ENCODE measurements around the gene PRKRIP1.
"Not testable (repeated sequence)": the region's sequence is repeated elsewhere in the genome, so short reads cannot be mapped to it uniquely, and the experiment has no call there.

Gene PRKRIP1

DNA sequence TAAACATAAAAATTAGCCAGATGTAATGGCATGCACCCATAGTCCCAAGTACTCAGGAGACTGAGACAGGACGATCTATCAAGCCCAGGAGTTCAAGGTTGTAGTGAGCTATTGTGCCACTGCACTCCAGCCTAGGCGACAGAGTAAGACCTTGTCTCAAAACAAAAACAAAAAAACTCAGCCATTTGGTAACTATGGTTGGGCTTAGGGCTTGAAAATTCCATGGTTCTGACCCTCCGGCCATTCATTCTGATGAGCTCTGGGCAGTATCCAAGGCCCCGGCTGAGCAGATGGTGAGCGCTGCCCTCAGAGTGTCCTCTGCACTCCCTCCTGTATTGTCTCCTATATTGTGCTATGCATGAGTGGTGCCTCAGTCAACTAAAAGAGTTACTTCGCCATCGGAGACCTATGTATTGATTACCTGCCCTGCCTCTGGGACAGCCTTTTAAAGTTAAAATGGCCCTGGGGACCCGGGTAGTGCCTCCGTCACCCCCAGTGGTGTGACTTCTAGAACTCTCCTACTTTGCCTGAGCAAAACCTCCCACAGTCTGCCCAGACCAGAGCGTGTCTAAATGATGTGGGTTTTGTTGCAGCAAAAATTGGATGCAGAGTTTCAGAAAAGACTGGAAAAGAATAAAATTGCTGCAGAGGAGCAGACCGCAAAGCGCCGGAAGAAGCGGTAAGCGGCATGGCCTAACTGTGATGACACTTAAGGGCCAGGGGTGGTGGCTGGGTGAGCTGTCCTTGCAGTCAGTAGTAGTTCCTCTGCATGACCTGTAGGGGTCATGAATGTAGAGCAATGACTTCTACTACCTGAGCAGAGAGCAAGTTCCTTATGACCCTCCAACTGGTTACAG lies 8.1 kb downstream of the PRKRIP1 start:
- peak; percentile 52 for DNase-seq (ENCODE audit: low read depth)

- not testable (repeated sequence) for DNase-seq (ENCODE audit: low read depth)
Measured at GRCh38 chr7:102404862-102405188, 8.7 kb downstream of the PRKRIP1 start.

- DNase-seq (ENCODE audit: low read depth): no peak
Measured at GRCh38 chr7:102407910-102408309, 11.7 kb downstream of the PRKRIP1 start.

DNA sequence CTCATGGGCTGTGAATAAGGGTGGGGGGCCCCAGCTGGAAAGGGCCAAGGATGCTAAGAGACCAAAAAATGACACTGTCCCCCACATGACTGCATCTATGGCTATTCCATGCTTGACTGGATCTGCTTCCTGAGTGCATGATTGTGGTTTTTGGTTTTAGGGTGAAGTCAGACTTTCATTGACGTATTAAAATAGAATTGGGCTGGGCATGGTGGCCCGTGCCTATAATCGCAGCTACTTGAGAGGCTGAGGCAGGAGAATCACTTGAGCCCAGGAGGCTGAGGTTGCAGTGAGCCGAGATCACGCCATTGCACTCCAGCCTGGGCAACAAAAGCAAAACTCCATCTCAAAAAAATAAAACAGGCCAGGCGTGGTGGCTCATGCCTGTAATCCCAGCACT lies 12.4 kb downstream of the PRKRIP1 start:
- not testable (repeated sequence) for DNase-seq (ENCODE audit: low read depth)

- DNase-seq (ENCODE audit: low read depth): no peak
Measured at GRCh38 chr7:102409340-102409739, 13.2 kb downstream of the PRKRIP1 start.

GRCh38 chr7:102410123-102410522 lies 14.0 kb downstream of the PRKRIP1 start:
- DNase-seq (ENCODE audit: low read depth): no peak

DNA sequence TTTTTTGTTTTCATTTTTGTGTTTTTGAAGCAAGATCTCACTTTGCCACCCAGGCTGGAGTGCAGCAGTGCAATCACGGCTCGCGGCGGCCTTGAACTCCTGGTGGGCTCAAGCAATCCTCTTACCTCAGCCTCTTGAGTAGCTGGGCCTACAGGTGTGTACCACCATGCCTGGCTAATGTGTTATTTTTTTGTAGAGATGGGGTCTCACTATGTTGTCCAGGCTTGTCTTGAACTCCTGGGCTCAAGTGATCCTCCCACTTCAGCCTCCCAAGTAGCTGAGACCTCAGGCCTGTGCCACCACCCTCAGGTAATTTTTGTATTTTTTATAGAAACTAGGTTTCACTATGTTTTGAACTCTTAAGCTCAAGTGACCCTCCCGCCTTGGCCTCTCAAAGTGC lies 14.8 kb downstream of the PRKRIP1 start:
- DNase-seq (ENCODE audit: low read depth): no peak

DNA sequence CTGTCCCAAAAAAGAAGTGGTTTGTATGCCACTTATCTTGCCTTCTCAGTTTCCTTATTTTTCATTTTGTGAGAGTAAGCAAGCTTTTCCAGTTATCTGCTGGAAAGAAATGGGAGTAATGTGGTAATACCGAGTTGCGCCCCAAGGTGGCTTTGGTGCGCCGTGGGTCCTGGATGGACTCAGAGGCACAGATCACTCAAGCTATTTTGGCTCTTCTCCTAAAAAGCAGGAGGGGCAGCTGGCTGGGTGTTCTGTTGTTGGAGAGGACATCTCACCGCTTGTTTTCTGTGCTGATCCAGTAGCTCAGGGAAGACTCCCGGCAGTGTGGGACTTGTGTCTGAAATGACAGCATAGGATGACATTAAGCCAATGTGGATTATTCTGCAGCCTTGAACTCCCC lies 16.4 kb downstream of the PRKRIP1 start:
- DNase-seq (ENCODE audit: low read depth): peak; percentile 24

GRCh38 chr7:102413091-102413490 lies 16.9 kb downstream of the PRKRIP1 start:
- DNase-seq (ENCODE audit: low read depth): no peak

DNA sequence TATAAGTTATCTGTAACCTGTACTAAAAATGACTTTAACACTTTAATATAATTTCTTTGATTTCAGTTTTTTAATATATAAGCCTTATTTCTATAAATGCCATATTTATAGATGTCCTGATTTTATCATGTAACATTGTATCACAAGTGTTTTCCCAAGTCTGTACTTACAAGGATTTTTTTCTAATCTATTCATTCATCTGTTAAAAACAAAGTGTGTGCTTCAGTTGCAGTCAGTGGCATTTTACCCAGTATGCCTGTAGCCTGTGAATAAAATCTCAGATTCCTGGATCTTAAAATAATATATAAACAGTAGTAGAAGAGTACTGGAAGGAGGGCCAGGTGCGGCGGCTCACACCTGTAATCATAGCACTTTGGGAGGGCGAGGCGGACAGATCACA lies 17.4 kb downstream of the PRKRIP1 start:
- no peak for DNase-seq (ENCODE audit: low read depth)

- DNase-seq (ENCODE audit: low read depth): no peak
Measured at GRCh38 chr7:102415685-102416225, 19.6 kb downstream of the PRKRIP1 start.

DNA sequence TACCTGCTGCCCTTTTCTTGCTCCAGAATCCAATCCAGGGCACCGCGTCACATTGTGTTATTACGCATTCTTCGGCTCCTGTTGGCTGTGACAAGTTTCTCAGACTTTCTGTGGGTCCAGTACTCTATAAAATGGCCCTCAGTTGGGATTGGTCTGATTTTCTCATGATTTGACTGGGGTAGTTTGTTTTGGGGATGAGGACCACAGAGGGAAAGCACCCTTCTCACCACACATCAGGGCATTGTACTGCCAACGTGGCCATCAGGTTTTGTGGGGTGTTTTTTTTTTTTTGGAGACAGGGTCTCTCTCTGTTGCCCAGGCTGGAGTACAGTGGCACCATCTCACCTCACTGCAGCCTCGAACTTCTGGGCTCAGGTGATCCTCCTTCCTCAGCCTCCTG lies 20.2 kb downstream of the PRKRIP1 start:
- no peak for DNase-seq (ENCODE audit: low read depth)

- no peak for DNase-seq (ENCODE audit: low read depth)
Measured at GRCh38 chr7:102417105-102417504, 20.9 kb downstream of the PRKRIP1 start.

DNA sequence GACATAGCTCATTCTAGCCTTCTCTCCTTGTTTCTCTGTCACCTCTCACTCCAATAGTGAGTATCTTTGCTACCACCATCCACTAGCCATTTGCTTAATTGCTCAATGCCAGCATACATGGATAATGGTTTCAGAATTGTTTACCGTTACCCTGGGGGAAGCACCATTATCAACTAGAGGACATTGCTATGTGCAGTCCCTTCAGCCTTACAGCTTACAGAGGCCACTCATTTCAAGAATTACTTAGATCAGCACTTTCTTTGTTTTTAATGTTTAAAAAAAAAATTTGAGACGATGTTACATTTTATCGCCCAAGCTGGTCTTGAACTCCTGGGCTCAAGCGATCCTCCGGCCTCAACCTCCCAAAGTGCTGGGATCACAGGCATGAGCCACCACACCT lies 22.4 kb downstream of the PRKRIP1 start:
- no peak for DNase-seq (ENCODE audit: low read depth)

- no peak for DNase-seq (ENCODE audit: low read depth)
Measured at GRCh38 chr7:102421706-102422240, 25.6 kb downstream of the PRKRIP1 start.

- DNase-seq (ENCODE audit: low read depth): no peak
Measured at GRCh38 chr7:102424129-102424551, 28.0 kb downstream of the PRKRIP1 start.

DNA sequence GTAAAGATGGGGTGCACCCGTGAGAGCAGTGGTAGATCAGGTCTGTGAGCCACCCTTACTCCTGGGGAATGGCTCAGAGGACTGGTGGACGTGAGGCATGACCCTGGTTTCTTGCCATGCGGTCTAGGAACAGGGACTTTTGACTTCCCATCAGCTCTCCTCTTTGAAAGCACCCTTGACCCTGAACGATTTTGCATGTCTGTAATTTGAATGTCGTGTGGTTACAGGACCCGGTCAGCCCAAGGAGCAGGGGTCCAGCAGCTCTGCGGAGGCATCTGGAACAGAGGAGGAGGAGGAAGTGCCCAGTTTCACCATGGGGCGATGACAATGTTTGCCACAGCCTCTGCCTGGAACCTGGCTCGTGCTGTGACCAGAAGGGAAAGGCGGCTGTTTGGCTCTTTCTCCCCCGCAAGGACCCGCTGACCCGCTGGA lies 28.6 kb downstream of the PRKRIP1 start:
- no peak for DNase-seq (ENCODE audit: low read depth)

- DNase-seq (ENCODE audit: low read depth): no peak
Measured at GRCh38 chr7:102425639-102426267, 29.6 kb downstream of the PRKRIP1 start.

GRCh38 chr7:102426268-102427018 lies 30.3 kb downstream of the PRKRIP1 start:
- no peak for DNase-seq (ENCODE audit: low read depth)

- DNase-seq (ENCODE audit: low read depth): no peak
Measured at GRCh38 chr7:102427019-102427405, 30.8 kb downstream of the PRKRIP1 start.

- no peak for DNase-seq (ENCODE audit: low read depth)
Measured at GRCh38 chr7:102429141-102429899, 33.2 kb downstream of the PRKRIP1 start.
